ENCODE data around the gene NOD1.
"Not testable (repeated sequence)": the region's sequence is repeated elsewhere in the genome, so short reads cannot be mapped to it uniquely, and the experiment has no call there.

Gene NOD1

GRCh38 chr7:30421647-30422196 is 56.9 kb downstream of the NOD1 start:
- H3K4me2 ChIP-seq (ENCODE audit: insufficient read depth, low read length): no peak overlapping the region
- TF ChIP-seq CTCF (IDR thresholded peaks at IDR 0.05; ENCODE audit: borderline replicate concordance, extremely low read depth, low read length, poor library complexity, severe bottlenecking) (no peak), EZH2 (IDR thresholded peaks at IDR 0.05; ENCODE audit: borderline replicate concordance, low read depth, low read length, severe bottlenecking) (no peak)
- no peak overlapping the region for H3K27ac ChIP-seq (ENCODE audit: low read length)
- no peaks in the 10 kb centered on the region for H3K4me1 ChIP-seq (ENCODE audit: insufficient read depth, low read length)
- no peaks in the 10 kb centered on the region for H3K27me3 ChIP-seq (ENCODE audit: insufficient read depth, low read length, poor library complexity)
- H3K4me3 ChIP-seq (ENCODE audit: low read depth in 1 of 2, low read length in 2 of 2): no peak overlapping the region
- H2AFZ ChIP-seq (ENCODE audit: low read depth, low read length): no peak overlapping the region
- no peaks in the 10 kb centered on the region for H3K79me2 ChIP-seq (ENCODE audit: insufficient read depth, low read length)
- DNase-seq (no peak), ATAC-seq (ENCODE audit: insufficient read depth, low read depth) (no peak)
- H3K36me3 ChIP-seq (ENCODE audit: insufficient read depth, low read length): peaks cover 29% of the 10 kb centered on the region
- no peaks in the 10 kb centered on the region for H4K20me1 ChIP-seq (ENCODE audit: insufficient read depth, low read length)
- H3K9me3 ChIP-seq (ENCODE audit: insufficient read depth, low read length, severe bottlenecking): no peaks in the 10 kb centered on the region
- H3K9ac ChIP-seq (ENCODE audit: low read depth, low read length): no peak overlapping the region

GRCh38 chr7:30420662-30421061 is 57.9 kb downstream of the NOD1 start:
- no peak overlapping the region for H3K4me2 ChIP-seq (ENCODE audit: insufficient read depth, low read length)
- no peaks in the 10 kb centered on the region for H3K4me1 ChIP-seq (ENCODE audit: insufficient read depth, low read length)
- no peaks in the 10 kb centered on the region for H3K9me3 ChIP-seq (ENCODE audit: insufficient read depth, low read length, severe bottlenecking)
- H3K27ac ChIP-seq (ENCODE audit: low read length): no peak overlapping the region
- no peaks in the 10 kb centered on the region for H3K79me2 ChIP-seq (ENCODE audit: insufficient read depth, low read length)
- H3K27me3 ChIP-seq (ENCODE audit: insufficient read depth, low read length, poor library complexity): no peaks in the 10 kb centered on the region
- H3K36me3 ChIP-seq (ENCODE audit: insufficient read depth, low read length): peaks cover 19% of the 10 kb centered on the region
- ATAC-seq (ENCODE audit: insufficient read depth, low read depth) (no peak), DNase-seq (no peak)
- H2AFZ ChIP-seq (ENCODE audit: low read depth, low read length): no peak overlapping the region
- no peak overlapping the region for H3K4me3 ChIP-seq (ENCODE audit: low read depth in 1 of 2, low read length in 2 of 2)
- TF ChIP-seq CTCF (IDR thresholded peaks at IDR 0.05; ENCODE audit: borderline replicate concordance, extremely low read depth, low read length, poor library complexity, severe bottlenecking): no peak
- H3K9ac ChIP-seq (ENCODE audit: low read depth, low read length): no peak overlapping the region
- H4K20me1 ChIP-seq (ENCODE audit: insufficient read depth, low read length): no peaks in the 10 kb centered on the region

GRCh38 chr7:30420080-30420479 is 58.5 kb downstream of the NOD1 start:
- not testable (repeated sequence) for H3K4me3 ChIP-seq (ENCODE audit: low read depth in 1 of 2, low read length in 2 of 2); H3K79me2 ChIP-seq (ENCODE audit: insufficient read depth, low read length); H4K20me1 ChIP-seq (ENCODE audit: insufficient read depth, low read length); H3K4me1 ChIP-seq (ENCODE audit: insufficient read depth, low read length); ATAC-seq (ENCODE audit: insufficient read depth, low read depth); H3K27ac ChIP-seq (ENCODE audit: low read length); DNase-seq; H2AFZ ChIP-seq (ENCODE audit: low read depth, low read length); H3K9me3 ChIP-seq (ENCODE audit: insufficient read depth, low read length, severe bottlenecking); H3K9ac ChIP-seq (ENCODE audit: low read depth, low read length); H3K4me2 ChIP-seq (ENCODE audit: insufficient read depth, low read length); H3K27me3 ChIP-seq (ENCODE audit: insufficient read depth, low read length, poor library complexity)
- peaks cover 14% of the 10 kb centered on the region for H3K36me3 ChIP-seq (ENCODE audit: insufficient read depth, low read length)

- no peak overlapping the region for H2AFZ ChIP-seq (ENCODE audit: low read depth, low read length)
- ATAC-seq (ENCODE audit: insufficient read depth, low read depth) (no peak), DNase-seq (no peak)
- H3K27ac ChIP-seq (ENCODE audit: low read length): no peak overlapping the region
- no peak overlapping the region for H3K4me2 ChIP-seq (ENCODE audit: insufficient read depth, low read length)
- no peak overlapping the region for H3K4me3 ChIP-seq (ENCODE audit: low read depth in 1 of 2, low read length in 2 of 2)
- no peaks in the 10 kb centered on the region for H3K4me1 ChIP-seq (ENCODE audit: insufficient read depth, low read length)
- H4K20me1 ChIP-seq (ENCODE audit: insufficient read depth, low read length): no peaks in the 10 kb centered on the region
- H3K9ac ChIP-seq (ENCODE audit: low read depth, low read length): no peak overlapping the region
- H3K36me3 ChIP-seq (ENCODE audit: insufficient read depth, low read length): peaks cover 4% of the 10 kb centered on the region; the same call in 1 of the 2 replicates
- H3K27me3 ChIP-seq (ENCODE audit: insufficient read depth, low read length, poor library complexity): no peaks in the 10 kb centered on the region
- H3K9me3 ChIP-seq (ENCODE audit: insufficient read depth, low read length, severe bottlenecking): peaks cover 13% of the 10 kb centered on the region
- TF ChIP-seq EZH2 (IDR thresholded peaks at IDR 0.05; ENCODE audit: borderline replicate concordance, low read depth, low read length, severe bottlenecking) (no peak), CTCF (IDR thresholded peaks at IDR 0.05; ENCODE audit: borderline replicate concordance, extremely low read depth, low read length, poor library complexity, severe bottlenecking) (no peak)
- H3K79me2 ChIP-seq (ENCODE audit: insufficient read depth, low read length): no peaks in the 10 kb centered on the region
These were observed 64.7 kb downstream of the NOD1 start for GRCh38 chr7:30413864-30414263.
